NCI-H128 (cell line): ENCODE measurements around the gene SCN3B.

Experiments used
- DNase-seq: peaks from one replicate; lab custom pipeline; 2025; ENCODE audit not compliant: unreplicated experiment; lab: John Stamatoyannopoulos, UW

The SCN3B gene

DNA sequence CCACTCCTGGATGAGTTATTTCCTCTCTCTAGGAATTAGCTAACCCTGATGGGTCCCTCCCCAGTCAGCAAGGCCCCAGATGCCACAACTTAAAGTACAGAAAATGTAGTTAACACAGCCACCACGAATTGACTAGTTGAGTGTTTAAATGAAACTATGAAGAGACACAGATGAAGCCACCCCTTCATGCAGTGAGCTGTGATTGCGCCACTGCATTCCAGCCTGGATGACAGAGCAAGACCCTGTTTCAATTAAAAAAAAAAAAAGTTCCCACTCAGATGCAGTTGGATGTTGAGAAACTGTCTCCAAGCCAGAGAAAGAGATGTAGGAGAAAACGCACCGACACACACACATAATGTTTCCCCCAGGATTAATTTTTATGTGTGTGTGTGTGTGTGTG, 53.3 kb downstream of the SCN3B start:
- DNase-seq = no peak

DNA sequence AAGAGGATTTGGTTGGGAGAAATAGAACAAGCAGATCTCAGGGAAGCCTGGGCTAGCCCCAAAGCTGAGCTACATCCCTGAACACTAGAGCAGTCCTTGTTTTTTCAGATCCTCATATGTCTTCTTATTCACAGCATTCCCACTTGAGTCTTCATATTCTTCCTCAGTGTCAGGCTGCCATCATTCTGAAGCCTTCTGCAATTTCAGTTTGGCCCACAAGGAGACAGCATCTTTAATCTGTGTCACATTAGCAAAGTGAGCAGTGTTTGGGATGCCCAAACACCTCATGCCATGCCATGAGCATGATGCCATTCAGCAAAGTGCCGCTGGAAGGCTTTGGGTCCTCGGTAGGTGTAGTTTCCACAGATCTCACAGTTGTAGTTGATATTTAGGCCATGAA, 56.6 kb downstream of the SCN3B start:
- no peak for DNase-seq

DNA sequence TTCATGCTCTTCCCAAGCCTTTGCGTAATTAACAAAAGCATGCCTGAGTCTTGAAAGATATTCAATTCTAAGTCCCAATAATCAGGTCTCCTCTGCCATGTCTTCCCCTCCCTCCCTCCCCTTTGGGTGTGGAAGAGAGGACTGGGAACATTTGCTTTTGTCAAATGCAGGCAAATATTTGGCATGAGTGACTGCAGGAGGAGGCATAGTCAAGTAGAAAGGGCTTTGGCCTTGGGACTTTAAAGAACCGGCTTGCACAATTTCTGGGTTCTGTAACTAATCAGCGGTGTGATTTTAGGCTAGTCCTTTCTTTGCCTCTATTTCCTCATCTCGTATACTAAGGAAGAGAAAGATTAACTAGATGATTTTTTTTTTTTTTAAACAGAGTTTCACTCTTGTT, 59.5 kb downstream of the SCN3B start:
- DNase-seq = no peak

DNA sequence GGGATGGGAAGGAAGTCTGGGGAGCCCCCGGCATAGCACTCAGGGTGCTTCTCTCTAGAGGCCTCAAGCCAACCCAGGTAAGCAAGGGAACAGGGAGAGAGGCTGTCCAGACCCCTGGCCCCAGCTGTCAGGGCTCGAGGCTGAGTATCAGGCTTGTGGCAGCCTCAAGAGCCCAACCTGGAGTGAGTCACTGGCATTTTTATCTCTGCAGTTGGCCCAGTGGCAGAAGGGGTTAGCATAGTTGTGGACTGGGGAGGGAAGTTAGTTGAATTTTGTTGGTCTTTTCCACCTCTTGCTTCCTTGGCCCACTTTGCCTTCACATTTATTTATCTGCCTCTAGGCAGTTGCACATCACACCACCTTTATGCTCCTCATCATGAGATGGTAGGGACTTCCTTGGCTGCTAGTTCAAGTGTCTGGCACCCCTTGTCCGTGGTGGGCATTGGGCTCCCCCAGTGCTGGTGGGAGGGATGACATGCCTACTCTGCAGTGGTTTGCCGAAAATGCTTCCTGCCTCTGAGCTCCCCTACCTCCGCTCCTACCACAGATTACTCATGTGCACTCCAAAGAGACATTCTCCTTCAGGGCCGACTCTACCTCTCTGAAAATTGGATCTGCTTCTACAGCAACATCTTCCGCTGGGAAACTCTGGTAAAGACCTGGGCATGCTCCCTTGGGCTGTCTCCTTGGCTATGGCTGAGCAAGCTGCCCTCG, 60.1 kb downstream of the SCN3B start:
- DNase-seq = no peak

DNA sequence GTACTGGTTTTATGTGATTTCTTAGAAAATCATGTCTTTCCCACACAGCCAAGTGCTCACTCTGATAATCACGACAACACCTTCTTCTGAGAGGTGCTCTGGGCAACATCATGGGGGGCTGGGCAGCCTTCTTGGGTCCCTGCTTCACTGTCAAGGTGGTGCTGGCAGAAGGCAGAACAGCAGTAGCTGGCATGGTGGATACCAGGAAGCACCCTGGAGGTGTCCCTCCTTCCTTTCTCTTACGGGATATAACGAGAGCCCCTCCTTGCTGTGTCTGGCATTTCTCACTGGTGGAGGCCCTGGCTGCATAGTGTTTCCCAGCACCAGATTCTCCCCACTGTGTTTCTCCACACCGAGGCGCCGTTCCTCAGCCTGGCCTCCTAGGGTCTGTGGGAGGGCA, 60.9 kb downstream of the SCN3B start:
- no peak for DNase-seq

DNA sequence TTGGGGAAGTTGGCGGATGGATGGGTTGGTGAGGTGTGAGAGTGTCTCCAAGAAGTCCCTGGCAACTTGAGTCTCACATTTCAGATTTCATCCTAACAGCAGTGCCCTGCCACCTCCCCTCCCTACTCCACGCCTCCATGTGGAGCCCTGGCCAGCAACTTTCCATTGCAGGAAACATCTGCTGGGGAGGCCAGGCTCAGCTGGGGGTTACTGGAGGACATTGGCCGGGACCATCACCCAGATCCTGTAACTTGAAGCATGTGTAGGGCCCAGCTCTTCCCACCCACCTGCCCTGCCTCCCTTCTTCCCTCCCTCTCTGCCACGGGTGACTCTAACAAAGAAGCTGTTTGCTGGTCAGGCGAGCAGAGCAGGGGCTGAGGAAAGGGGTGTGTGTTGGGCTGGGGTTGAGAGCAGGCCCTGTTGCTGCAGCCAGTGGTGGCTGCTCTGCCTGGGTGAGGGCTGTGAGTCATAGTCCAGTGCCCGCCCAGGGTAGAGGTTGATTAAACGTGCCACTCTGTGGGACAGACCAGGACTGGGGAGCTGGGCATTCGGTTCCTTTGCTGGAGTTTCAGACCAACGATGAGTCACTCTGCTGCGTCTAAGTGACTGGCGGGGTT, 64.0 kb downstream of the SCN3B start:
- no peak for DNase-seq

DNA sequence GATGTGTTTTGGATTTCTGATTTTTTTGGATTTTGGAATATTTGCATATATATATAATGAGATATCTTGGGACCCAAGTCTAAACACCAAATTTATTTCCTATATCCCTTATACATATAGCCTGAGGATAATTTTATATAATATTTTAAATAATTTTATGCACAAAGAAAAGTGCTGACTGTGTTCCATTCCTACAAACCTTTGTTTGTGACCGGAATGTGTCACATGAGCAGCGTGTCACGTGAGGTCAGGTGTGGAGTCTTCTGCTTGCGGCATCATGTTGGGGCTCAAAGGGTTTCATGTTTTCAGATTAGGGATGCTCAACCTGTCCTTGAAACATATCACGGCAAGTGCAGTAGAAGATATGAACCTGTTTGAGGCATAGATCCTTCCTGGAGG, 65.6 kb downstream of the SCN3B start:
- DNase-seq = no peak

DNA sequence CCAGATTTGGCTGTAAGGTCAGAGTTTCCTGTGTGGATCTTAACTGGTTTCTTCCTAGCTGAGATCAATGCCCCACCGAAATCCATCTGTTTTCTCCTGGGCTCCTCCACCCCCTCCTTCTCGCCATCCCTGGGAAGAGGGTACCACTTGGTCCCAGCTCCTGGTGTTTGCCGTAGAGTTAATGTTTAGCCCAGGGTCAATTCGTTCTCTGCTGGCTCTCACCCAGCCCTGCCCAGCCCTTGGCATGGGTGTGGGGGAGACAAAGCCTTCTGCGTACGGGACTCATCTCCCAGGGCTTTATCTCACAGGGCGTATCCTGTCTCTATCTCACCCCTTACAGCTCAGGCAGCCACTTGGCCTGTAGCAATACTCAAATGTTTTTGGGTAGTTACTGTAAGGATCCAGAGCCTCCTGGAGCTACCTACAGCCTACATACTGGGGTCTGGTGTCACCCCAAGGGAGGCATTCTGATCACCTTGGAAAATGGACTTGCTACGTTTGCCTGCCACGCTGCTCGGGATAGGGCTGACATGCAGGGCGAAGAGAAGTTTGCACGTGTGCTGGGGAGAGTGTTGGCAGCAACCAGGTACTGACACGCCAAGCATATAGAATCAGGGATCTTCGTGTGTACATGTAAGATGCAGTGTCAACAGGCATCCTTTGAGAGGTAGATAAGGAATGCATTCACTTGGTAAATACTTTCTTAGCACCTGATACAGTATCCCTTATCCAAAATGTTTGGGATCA, 66.1 kb downstream of the SCN3B start:
- DNase-seq = no peak

DNA sequence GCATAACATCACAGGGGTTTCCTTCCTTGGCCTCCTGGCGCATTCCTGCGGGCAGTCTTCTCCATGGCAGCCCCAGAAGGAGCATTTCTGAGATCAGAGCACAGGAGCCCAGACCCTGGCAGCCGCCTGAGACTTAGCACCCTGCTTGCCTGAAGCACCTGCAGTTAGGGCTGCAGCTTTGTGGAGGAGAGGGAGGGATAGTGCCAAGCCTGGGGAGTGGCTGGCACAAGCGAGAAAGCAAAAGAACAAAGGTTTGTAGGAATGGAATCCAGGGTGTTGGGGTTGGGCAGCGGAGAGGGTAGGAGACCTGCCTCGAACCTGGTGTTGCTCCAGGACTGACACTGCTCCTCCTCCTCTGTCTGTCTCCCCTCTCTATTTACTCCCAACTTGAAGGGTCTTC, 66.9 kb downstream of the SCN3B start:
- DNase-seq = no peak

DNA sequence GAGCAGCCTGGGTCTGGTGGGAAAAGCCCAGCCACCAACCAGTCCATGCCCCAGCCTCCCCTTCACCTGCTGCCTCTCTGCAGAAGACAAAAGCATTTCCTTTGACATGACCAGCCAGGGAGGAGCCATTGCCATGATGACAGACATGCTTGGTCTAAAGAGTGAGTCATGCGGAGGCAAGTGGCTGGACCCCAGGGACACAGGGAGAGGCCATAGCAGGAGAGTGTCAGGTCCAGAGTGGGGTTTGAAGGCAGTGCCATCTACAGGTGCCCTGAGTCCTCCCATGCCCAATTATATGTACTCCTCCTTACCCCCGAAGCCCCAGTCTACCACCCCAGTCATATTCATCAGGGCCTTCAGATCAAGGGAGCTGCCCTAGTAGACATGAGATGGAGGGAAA, 67.4 kb downstream of the SCN3B start:
- no peak for DNase-seq

DNA sequence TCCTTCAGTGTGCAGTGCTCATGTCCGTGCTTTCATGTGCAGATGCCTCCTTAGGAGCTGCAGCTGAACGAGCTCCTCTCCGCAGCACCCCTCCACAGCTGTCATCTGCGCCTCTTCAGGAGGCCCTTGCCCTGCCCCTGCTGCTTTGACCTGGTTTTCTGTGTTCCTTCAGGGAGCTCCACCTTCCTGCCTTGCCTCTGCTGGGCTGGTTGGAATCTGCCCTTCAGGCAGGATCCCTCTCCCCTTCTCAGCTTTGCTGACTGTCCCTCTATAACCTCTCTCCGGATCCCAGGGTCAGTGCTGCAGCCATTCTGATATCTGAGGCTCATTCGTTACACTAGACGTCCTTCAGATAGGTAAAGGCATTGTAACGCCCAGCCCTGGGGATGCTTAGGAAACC, 67.9 kb downstream of the SCN3B start:
- no peak for DNase-seq

DNA sequence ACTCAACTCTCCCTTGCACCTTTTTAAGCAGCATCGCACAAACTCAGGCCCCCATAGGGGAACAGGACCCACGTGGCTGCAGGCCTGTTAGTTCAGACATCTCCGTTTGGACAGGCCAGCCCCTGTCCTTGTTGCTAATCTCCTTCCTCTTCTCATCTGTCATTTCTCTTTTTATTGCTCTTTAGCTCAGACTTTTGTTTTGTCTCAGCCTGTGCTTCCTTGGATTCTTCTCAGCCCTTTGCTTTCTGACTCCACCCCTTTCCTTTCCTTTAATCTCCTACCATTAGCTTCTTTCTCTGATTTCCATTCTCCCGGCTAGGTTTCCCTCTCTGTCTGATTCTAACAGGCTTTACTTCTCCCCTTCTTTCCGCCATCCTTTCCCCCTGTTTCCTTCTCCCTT, 68.7 kb downstream of the SCN3B start:
- no peak for DNase-seq

DNA sequence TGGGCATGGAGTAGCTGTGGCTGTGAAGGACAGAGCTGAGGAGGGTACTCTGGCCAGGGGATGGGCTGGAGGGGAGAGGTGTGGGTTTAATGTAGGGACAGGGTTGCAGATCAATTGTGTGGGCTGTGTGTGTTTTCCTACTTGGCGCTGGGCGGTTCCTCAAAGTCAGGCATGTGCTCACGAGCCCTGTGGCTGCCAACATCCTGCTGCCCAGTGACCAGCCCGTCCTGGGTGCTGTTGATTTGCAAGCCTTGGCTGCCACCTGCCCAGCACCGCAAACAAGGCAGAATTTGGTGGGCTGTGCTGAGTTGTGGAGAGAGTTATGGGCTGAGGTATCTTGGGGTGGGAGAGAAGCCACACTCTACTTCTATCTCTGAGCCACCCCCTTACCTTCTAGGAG, 69.2 kb downstream of the SCN3B start:
- DNase-seq = no peak

DNA sequence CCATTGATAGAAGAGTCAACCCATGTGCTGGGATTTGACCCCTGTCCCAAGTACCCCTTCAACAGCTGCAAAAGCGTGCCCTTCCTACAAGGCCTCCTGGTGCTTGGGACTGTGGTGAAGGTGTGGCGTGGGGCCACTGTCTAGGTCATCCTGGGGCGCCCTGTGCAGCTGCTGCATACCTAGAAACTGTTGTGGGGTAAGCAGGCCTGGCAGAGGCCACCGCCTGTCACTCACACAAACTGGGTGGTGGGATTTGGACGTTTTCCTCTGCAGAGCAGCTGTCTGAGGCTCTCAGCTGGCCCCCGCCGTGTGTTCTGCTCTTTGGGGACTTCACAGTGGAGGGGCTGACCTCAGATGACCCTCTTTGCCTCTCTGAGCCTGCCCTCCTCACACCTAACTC, 69.7 kb downstream of the SCN3B start:
- no peak for DNase-seq

DNA sequence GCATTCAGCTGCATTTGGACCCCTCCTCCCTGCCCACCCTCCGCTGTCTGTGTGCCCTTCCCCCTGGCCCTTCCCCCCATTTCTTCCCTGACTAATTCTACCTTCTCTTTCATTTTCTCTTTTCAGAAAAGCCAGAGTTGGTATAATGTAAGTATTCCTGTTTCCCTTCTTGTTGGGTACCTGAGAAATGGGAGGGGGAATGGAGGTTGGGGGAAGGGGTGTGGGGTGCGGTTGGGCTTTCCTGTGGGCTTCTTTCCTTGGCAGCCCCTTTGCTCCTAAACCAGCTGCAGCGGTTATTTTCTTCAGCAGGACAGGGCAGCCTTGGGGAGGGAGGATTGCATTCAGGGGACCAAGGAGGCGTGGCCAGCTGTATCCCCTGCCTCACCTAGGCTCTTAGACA, 70.2 kb downstream of the SCN3B start:
- DNase-seq = no peak

DNA sequence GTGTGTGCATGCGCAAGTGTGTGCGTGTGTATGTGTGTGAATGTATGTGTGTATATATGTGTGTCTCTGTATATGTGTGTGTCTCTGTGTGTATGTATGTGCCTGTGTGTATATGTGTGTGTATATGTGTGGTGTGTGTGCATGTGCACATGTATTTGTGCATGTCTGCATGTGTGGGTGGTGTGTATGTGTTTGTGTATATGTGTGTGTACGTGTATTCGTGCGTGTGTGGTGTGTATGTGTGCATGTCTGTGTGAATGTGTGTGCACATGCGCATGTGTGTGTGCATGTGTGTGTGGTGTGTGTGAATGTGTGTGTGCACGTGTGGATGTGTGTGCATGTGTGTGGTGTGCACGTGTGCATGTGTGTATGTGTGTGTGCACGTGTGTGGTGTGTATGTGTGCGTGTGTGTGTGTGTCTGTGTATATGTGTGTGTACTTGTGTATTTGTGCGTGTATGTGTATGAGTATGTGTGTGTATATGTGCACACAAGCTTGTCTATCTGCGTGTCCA, 71.4 kb downstream of the SCN3B start:
- no peak for DNase-seq

DNA sequence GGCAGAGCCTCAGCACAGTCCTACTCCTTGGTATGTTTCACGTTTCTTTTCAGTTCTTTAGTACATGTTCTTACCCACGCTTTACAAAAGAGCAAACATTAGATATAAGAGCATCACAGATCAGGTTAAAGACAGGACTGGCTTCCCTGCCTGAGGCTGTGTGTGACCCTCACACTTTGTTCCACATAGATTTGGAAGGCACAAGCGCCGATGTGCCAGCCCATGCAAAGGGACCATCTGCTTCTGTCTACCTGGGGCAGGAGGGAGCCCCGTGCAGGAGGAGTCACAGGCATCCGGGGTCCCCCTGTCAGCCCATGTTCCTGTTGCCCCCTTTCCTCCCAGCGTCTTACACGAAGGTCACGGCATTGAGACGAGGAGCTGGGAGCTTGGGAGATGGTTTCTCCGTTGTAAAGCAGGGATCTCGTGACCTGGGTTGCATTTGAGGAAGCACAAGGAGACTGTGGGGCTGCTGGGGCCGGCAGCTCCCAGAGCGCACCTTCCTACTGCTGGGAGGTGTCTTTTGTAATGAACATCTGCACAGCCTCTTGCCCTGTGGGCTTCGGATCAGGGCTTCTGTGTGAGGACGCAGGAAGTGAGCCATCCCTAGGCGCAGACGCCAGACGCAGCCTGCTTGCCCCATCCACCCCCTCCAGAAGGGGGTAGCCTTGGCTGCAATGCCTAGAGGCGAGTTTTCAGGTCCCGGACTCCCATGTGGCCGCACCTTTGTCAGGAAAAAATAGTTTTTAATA, 72.6 kb downstream of the SCN3B start:
- DNase-seq = no peak

DNA sequence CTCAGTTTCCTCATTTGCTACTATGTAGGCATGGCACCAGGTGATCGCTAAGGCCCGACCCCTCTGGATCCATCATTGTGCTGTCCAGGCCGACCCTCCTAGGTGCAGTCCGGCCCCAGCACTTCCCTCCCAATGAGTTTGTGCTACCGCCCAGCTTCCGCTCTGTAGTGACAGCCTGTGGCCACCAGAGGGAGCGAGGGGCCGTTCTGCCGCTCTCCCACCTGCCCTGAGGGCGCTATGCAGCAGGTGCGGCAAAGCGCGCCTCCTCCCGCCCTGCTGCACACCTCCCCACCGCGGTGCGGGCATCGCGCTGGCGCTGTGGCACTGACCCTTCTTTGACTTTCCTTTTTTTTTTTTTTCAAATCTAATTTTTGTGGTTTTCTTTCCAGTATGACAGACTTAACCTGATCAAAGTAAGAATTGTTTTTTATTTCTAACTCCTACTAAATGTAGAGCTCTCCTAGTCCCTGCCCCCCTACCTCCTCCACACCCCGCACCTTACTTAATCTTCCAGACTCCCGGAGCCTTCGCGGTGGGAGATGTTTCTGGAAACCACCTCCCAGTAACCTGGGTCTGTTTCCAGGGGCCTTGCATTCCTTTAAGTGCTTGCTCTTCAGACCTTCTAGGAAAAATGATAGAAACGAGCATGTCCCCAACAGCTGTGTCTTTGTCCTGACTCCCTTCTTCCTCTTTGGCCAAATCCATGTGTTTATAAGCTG, 73.7 kb downstream of the SCN3B start:
- DNase-seq = peak; percentile 27

DNA sequence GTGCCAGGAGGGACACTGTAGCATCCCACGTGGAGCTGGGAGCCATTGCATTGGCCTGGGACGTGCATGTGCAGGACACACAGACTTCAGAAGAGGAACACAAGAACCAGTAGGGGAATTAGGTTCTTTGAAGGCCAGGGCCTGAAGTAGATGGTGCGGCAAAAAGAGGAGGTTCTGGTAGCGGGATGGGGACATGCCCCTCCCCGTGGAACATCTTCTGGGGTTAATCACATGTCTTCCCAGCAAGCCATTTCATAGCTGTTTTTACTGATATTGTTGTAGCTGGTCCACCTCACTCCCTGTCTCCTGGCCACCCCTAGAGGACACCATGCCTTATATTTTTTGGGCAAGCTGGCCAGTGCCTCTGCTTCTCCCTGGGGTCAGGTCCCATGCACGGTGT, 74.3 kb downstream of the SCN3B start:
- no peak for DNase-seq

DNA sequence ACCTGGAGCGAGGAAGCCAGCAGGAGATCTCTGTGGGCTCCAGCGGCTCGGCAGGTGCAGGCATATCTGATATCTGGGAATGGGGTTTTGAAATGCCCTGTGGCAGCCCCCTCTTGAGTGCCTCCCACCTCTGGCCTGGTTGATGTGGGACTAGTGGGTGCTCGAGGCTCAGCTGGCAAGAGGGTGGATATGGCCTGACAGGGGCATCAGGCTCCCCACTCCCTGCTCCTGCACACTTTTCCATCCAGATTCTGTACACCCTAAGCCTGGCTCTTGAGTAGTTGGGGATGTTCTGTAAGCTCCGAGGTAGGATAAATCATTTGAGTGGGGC, 75.0 kb downstream of the SCN3B start:
- DNase-seq = no peak
